Fibroblast of peridontal ligament (primary cell): ENCODE results near the gene ULBP1.
"Not testable (repeated sequence)": the region's sequence is repeated elsewhere in the genome, so short reads cannot be mapped to it uniquely, and the experiment has no call there.

Source experiments
- DNase-seq: peaks from one replicate; pipeline ENCODE4 v3.0.0-alpha.2; 2010; ENCODE audit errors: extremely low read depth

ULBP1 gene

GRCh38 chr6:149933461-149933860 lies 30.3 kb upstream of the ULBP1 start:
- no peak for DNase-seq

GRCh38 chr6:149934249-149935156 lies 29.2 kb upstream of the ULBP1 start:
- peak; percentile 86 for DNase-seq

- no peak for DNase-seq
Measured at GRCh38 chr6:149935246-149935645, 28.5 kb upstream of the ULBP1 start.

- DNase-seq: no peak
Measured at GRCh38 chr6:149935668-149936067, 28.1 kb upstream of the ULBP1 start.

GRCh38 chr6:149936743-149937142 lies 27.0 kb upstream of the ULBP1 start:
- DNase-seq: no peak

- not testable (repeated sequence) for DNase-seq
Measured at GRCh38 chr6:149938013-149938570, 25.7 kb upstream of the ULBP1 start.

GRCh38 chr6:149938571-149939355 lies 25.0 kb upstream of the ULBP1 start:
- DNase-seq: peak; percentile 10

- DNase-seq: no peak
Measured at GRCh38 chr6:149939356-149939648, 24.4 kb upstream of the ULBP1 start.

- no peak for DNase-seq
Measured at GRCh38 chr6:149939909-149940671, 23.7 kb upstream of the ULBP1 start.

GRCh38 chr6:149940672-149940982 lies 23.1 kb upstream of the ULBP1 start:
- DNase-seq: no peak

GRCh38 chr6:149941583-149942460 lies 21.9 kb upstream of the ULBP1 start, which contains the start of gene ULBP2:
TSS of gene ULBP2 (plus strand) at chr6:149942014. CDS start at chr6:149942073, 59 bp downstream.
- DNase-seq: peak; percentile 92

GRCh38 chr6:149942461-149942829 lies 21.3 kb upstream of the ULBP1 start:
- DNase-seq: no peak

- not testable (repeated sequence) for DNase-seq
Measured at GRCh38 chr6:149943321-149943720, 20.4 kb upstream of the ULBP1 start.

- DNase-seq: not testable (repeated sequence)
Measured at GRCh38 chr6:149945276-149945675, 18.5 kb upstream of the ULBP1 start.

- DNase-seq: not testable (repeated sequence)
Measured at GRCh38 chr6:149946631-149947030, 17.1 kb upstream of the ULBP1 start.

GRCh38 chr6:149947533-149947932 lies 16.2 kb upstream of the ULBP1 start:
- DNase-seq: not testable (repeated sequence)

GRCh38 chr6:149948011-149948410 lies 15.7 kb upstream of the ULBP1 start:
- no peak for DNase-seq

GRCh38 chr6:149948616-149949015 lies 15.1 kb upstream of the ULBP1 start:
- DNase-seq: no peak

GRCh38 chr6:149950423-149950822 lies 13.3 kb upstream of the ULBP1 start:
- no peak for DNase-seq

- DNase-seq: no peak
Measured at GRCh38 chr6:149951096-149951495, 12.6 kb upstream of the ULBP1 start.

- DNase-seq: no peak
Measured at GRCh38 chr6:149951626-149952025, 12.1 kb upstream of the ULBP1 start.
